ENCODE results near the gene RBBP8NL.

RBBP8NL gene, protein sequence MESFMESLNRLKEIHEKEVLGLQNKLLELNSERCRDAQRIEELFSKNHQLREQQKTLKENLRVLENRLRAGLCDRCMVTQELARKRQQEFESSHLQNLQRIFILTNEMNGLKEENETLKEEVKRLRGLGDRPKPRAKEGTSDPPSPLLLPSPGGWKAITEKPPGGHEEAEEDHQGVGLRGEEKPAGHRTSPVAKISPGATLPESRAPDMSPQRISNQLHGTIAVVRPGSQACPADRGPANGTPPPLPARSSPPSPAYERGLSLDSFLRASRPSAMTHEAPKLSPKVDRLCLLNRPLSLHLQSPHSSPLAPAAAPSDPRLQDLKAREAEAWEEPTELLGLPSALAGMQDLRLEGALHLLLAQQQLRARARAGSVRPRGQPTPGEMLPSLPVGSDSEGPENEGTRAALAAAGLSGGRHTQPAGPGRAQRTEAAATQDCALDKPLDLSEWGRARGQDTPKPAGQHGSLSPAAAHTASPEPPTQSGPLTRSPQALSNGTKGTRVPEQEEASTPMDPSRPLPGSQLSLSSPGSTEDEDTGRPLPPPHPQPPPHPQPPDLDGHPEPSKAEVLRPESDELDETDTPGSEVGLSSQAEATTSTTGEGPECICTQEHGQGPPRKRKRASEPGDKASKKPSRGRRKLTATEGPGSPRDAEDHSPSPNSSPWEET

DNA sequence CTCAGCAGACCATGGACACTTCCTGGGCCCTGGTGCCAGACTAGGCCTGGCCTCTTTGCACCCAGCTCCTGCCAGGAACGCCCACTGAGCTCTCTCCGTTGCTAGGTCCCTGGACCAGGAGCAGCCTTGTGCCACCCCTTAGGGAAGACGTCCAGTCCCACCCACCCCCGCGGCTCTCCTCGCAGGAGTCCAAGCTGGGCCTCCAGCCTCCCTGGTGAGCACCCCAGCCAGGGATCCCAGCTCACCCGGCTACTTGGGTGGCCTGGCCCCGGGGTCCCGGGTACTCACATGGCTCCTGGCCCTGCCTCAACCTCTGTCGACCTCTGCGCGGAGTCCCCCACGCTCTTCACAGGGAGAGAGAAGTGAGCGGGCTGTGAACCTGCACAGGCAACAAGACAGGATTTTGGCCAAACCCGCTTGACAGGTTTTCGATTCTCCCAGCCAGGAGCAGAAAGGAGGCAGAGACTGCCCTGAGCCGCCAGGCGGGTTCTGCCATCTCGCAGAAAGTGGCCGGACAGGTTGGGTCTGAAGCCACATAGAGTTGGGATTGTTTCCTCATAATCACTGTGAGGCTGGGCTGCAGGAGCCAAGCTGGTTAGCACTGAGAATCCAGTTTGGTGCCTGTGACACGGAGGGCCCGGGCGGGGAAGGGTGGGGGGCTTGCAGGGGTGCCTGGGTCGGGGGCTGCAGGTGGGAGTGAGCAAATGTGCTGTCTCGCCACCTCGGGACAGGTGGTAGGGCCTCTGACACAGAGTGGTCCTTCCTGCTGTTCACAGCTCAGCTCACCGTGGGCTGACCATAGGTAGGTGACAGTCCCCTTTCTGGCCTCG lies at the start of gene RBBP8NL:
Gene RBBP8NL, minus strand, starts transcription at position 368 of the 830 bp plus-strand sequence. CDS start 7,892 bp downstream, outside the sequence.
- DNase-seq = no peak

DNA sequence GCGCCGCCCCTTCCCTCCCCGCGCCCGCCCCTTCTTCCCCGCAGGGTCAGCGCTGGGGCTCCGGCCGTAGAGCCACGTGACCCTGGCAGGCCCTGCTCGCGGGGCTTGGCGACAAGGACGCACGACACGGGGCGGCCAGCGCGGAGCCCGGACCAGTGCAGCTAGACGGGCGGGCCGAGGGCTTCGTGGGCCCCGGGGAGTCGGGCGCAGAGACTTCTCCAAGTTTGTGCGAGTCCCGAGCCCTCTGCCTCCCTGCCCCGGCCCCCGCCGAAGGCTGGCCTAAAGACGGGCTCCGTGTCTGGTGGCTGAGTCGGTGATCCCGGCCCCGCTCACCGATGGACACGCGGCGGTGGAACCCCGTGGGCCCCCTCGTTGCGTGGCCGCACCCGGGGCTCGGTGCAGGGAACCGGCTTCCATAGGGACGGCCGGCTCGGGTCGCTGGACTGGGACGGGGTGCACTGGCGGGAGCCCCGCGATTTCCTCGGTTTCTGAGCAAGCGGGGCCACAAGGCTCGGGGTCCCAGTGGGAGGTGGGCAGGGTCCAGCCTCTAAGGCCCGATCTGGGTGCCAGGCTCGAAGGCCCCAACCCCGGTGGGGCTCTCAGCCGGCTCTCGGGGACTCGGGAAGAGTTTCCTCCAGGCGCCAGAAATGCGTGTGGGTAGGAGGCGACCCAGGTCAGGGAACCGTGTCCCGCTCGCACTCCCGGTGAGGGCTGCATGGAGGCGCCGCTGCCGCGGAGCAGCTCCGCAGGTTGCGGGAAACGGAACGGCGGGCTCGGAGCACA lies 48.9 kb upstream of the RBBP8NL start:
- DNase-seq = peak in 1 of 3 donors; percentile 34

DNA sequence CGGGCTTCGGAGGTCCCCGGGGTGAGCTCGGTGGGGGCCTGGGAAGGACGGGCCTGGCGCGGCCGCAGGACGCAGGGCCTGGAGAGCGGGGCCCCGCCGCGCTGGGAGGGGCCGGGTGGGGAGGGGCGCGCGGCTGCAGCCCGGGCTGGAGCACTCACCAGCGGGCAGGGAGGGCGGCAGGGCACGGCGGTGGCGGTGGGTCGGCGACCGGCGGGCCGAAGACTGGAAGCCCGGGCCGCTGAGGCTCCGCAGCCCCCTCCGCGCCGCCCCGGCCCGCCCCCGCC lies 48.4 kb upstream of the RBBP8NL start, which contains the start of gene GATA5:
Gene GATA5, minus strand, starts transcription at position 224 of the 284 bp plus-strand sequence. CDS start 474 bp downstream, outside the sequence.
- DNase-seq = no peak

DNA sequence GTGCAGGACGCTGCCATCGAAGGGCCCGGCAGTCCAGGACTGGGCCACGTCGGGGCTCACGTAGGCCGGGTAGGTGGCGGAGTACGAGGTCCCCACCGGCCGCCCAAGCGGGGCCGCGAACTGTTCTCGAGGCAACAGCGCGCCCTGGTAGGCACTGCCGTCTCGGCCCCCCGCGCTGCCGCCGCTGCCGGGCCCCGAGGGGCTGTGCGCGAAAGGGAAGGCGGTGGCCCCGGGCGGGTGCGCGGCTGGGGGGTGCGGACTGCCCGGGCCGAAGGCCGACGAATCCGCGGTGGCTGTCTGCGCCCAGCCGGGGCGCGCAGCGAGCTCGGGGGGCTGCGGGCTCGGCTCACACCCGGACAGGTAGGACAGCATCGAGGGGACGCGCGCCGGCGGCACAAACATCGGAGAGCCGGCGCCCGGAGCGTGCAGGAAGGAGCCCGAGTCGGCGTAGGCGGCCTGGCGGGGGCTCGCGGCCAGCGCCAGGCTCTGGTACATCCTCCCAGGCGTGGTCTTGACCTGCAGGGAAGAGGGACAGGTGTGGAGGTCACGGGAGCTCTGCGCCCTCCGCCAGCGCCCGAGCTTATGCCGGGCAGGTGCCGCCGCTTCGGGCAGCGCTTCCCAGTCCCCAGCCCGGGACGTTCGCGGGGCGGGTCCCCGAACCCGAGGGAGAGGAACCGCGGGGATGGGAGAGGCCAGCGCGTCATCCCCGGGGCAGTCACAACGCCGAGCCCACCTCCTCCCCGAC lies 47.9 kb upstream of the RBBP8NL start:
- DNase-seq = peak in 1 of 3 donors; percentile 28

DNA sequence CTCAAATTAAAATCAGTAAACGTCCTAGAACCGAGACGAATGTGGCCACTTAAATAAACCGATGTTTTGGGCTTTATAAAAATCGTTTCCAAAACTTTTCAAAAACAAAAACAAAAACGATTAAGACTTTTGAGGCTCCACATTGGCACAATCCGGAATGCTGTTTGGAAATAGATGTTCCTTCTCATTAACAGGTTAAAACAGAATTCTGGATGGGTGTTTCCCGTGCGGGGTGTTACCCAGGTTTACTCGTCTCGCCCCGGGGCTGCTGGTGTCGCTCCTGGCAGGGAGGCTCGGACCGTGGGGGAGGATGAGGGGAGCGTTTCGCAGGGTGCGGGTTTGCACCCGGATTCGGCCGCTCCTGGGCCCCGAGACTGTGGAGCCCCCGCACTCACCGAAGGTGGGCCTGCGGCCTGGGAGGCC lies 47.3 kb upstream of the RBBP8NL start:
- DNase-seq = no peak

DNA sequence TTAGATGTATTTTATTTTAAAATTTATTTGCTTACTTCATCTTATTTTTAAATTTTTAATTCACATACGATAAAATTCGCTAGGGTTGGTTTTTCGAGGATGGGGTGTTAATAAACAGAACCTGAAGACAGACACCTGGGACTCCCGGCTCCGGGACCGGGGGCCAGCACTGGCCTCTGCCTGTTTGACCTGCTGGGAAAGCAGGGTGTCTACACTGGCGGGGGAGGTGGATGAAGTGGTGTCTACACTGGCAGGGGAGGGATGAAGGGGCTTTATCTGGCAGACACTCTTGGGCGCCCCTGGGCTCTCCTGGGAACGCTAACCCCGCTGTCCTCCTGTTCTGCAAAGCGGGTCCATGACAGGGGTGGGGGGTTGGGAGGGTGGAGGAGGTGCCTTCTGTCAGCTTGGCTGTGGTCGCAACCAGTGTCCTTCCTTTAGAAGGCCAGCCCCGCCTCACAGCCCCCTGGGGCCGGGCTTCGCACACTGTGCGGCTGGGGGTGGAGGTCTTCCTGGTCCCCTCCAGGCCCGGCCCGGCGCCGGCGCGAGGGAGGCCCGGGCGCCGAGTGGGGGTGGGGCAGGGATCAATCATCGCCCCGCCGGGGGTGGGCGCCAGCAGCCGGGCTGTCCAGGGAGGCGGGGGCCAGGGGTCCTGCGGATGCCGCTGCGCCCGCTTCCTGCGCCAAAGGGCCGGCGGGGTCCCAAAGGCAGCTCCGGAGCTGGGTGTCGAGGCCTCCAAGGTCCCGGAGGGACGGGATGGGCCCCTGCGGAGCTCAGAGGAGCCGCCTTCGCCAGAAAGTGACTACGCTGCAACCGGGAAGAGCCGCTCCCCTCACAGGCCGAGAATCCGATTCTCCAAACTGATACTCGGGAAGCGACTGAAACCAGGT lies 46.6 kb upstream of the RBBP8NL start:
- no peak for DNase-seq

DNA sequence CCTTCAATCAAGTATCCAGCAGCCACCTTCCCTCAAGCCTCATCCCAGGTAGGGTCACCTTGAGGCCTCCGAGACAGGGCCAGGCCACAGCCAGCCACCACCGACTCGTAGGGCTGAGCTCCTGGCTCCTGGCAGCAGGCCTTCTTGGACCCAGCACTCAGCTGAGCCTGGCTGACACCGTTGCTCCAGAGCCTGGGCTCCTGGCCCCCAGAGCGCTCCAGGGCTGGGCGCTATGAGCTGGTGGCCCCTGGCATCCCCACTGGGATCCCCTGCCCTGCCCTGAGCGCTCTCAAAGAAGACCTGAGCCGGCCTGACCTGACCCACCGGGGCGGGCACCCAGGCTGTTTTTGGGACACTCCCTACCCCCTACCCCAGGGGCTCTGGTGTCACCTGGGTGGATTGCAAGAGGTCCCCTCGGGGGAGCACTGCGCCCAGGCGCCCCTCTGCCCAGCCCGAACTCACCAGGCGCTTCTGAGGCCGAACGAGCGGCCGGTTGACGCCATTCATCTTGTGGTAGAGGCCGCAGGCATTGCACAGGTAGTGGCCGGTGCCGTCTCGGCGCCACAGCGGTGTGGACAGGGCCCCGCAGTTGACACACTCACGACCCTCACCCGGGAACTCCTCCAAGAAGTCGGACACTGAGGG lies 45.7 kb upstream of the RBBP8NL start:
- no peak for DNase-seq

DNA sequence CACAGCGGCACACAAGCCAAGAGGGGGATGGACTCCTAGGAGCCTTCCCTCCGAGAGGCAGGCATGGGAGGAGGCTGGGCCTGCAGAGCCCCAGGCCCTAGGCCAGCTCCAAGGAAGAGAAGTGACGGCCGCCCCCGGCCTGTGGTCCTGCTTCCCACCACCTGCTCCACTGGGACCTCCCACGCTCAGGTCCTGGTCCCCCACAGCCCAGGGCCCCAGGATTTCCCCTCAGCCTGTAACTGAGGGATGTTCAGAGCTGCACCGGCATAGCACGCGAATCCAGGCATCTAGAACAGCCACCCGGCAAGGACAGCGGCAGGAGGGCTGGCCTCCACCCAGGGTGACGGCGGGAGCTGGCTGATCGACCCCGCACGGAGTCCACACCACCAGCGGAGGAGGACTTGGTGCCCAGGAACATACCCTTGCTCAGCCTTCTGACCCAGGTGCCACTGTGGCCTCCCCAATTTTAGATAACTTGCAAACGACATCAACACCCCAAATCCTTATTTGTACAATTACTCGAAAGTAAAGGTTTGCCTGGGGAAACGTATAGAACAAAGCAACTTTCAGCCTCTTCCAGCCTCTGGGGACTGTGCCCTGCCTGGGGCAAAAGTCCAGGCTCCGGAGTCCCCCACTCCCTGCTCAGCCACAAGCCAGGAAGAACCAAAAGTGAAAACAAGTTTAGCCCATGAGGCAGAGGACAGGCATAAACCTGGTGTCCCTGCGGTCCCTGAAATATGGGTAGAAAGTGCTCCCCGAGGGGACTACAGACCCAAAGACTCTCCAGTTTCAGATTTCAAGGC lies 45.0 kb upstream of the RBBP8NL start:
- DNase-seq = no peak

DNA sequence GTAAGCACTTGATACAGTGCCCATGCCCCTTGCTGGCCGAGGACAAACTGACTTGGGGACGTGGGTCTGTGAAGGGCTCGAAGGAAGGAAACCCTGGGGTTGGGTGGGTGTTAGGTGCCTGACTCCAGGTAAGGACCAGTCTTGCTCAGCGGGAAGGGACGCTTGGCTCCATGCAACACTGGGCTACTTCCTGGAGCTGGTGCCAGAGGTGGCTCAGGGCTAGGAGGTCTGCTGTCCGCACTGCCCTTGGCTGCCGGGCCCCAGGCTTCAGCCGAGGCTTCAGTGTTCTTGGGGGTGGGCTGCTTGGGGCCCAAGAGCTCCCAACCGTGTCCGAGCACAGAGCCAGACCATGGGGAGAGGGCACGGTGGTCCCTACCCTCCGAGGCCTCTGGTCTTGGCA lies 43.1 kb upstream of the RBBP8NL start:
- DNase-seq = no peak

DNA sequence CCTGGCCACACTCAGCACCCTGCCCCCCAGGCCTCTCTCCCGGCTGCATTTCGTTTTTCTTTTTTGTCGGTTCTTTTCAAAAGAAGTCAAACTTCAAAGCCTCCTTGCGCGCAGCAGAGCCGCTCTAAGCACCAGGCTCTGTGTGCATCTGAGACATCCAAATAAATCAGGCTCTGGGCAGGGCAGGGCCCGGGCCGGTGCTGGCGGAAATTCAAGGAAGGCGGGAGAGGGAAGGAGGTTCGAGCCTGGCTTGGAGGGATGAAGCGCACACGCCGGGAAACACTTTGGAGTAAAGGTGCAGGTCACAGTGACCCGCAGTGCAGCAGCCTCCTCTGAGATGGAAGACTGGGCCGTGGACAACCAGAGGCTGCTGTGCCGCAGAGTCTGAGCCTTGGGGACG lies 42.7 kb upstream of the RBBP8NL start:
- DNase-seq = no peak

DNA sequence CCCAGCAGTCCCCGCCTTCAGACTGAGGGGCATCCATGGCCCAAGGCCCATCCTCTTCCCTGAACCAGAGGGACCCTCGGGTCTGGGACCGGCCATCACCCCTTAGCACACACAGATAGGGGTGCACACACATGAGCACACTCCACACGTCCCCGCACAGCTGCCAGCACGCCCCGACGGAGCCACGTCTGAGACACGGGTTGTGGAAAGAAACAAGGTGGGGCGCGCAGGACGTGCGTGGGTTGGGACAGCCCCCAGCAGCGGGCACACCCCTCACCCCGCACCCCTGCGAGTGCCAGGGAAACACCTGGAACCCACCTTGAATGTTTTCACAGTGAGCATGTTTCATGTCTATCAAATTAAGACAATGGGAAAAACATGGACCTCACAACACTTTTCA lies 42.0 kb upstream of the RBBP8NL start:
- DNase-seq = no peak

DNA sequence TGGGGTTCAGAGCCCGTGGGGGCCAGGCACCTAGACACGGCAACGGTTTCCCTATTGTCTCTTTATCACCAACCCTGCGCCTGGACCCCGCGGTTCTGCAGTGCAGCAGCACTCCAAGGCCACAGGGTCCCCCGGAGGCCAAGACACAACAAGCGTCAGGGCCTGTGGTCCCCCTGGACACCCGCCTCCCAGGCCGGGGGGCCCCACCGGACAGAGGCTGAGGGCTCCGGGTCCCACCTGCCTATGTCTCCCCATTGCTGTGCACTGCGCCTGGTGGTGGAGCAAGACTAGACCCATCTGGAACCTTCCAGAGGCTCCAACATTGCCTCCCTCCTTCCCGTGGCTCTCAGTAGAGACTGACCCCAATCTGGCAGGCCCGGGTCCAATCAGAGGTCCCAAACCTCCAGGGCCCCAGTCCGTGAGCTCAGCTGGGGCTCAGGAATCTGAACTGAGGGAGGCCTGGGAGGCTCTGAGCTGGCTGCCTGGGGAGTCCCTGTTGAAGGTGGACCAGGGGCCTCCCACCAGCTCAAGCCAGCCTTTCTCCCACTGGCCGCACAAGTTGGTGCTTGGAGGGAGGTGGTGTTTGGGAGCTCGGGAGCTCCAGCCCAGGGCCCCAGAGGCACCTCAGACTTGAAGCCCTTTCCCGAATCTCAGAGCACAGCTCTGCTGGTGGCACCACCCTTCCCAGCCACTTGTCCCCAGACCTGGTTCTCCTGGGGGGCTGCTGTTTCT lies 39.6 kb upstream of the RBBP8NL start:
- DNase-seq = no peak

DNA sequence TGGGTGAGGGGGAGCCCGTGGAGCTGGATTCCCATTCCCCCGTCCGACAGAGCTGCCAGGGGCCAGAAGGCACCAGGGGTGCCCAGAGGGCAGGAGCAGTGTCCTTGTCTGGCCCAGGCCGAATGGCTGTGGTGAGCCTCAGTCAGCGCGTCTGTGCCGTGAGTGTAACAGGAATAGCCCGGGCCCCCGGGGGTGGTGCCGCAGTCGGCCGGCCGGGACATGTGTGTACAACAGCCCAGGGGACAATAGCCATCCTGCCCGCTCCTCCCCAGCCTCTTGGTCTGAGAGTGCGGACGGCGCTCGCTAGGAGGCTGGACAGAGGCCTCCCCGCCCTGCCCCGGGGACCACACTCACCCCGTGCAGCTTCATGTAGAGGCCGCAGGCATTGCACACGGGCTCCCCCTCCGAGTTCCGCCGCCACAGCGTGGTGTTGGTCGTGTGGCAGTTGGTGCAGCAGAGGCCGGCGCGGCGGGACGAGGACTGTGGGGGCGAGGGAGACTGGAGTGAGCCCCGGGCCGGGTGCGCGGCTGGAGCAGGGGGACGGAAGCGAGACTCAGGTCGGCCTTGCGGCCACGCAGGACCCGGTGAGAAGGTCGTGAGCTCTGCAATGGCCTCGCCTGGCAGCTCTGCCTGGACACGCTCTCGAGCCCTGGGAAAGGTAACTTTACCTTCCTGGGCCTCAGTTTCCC lies 38.9 kb upstream of the RBBP8NL start:
- no peak for DNase-seq

DNA sequence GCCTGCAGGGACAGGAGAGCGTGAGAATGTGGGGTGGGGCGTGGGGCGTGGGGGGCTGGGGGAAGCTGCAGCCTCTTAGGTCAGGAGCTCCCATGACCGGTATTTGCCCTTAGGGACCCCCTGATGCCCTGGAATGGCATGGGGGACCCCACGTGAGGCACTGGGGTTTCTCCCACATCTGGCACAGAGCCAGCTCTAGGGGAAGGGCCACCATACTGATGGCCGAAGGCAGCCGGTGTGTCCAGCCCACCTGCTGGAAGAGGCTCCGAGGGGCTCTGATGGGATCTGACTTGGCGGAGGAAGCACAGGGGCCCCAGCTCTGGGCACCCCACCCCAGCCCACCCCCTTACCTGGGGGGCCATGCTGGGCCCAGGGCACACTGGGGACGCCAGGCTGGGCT lies 37.7 kb upstream of the RBBP8NL start:
- no peak for DNase-seq

DNA sequence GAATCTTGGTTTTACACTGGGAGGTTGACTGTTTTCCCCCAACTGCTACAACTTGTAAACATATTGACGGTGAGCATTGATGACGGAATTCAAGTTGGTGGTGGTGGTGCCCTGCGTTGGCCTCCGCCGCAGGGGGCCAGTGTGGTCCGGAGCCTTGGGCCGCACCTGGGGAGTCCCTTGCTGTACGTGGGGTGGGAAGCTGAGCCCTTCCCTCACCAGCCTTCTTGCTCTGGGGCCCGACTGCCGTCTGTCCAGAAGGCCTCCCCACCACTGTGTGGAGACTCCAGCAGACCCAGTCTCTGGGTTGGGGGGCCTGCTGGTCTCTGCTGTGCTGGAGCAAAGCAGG lies 37.1 kb upstream of the RBBP8NL start:
- DNase-seq = no peak

DNA sequence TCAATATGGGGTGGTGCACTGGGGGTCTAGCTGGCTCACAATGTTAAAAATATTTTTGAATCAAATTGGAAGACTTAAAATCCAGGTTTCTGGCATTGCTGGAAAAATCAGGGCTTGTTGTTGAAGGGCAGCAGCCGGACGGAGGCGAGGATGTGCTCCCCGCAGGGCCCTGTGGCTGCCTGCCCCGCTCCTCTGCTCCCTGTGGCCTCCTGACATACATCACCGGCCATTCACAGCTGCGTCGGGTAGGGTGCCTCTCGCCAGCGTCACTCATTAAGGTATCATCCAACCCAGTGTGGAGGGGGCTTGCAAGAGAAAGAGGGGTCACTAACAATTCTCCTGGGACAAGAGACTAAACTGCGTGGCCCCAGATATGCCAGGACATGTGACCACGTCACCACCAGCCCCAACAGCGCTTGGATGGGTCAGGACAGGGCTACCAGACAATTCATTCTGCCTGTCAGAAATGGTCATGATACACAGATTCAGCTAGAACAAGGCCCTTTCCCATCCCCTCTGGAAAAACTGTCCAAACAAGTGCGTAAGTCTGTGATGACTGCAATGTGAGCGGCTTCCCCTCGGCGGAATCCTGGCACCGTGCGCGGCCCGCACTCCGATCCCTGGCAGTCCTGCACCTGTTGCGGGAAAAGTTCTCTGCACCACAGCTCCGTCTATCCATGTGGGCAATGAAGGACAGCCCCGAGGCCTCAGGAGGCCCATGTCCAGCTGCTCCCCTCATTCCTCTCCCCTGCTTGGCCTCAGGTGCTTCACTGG lies 36.5 kb upstream of the RBBP8NL start:
- DNase-seq = no peak

DNA sequence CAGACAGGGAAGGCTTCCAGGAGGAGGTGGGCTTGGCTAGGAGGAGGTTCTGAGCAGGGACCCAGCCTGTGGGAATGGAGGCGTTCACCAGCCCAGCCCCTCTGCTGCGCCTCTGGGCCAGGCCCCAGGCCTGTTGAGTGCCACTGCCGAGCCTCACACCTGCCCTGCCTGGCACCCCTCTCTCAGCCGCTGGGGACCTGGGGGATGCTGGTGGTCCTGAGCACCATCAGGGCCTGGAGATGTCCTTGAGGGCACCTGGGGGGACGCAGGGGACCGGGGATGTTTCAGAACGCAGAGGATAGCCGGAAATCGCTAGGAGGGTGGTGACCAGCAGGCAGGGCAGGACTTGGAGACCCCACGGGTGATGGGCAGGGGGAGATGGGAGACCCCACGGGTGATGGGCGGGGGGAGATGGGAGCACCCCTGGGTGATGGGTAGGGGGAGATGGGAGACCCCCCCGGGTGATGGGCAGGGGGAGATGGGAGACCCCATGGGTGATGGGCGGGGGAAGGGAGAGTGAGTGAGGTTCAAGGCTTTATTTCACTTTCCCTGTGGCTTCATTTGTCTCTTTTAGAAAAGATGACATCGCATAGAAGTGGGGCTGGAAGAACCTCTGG lies 35.7 kb upstream of the RBBP8NL start:
- no peak for DNase-seq
